Ureter (tissue), 1 donor: ENCODE results near the gene ADAT1. TPM values are rescaled to one million over a fixed set of nuclear protein-coding genes. Genes with fewer than 3 reads are reported as not detected.
"Not testable (repeated sequence)": the region's sequence is repeated elsewhere in the genome, so short reads cannot be mapped to it uniquely, and the experiment has no call there.

ENCODE experiments used
- DNase-seq: peaks from one replicate; pipeline ENCODE4 v3.0.0-alpha.2; 2020; ENCODE audit warnings: low spot score
- total RNA-seq: library from RNA; stranded (reverse); gene quantifications from one replicate; pipeline ENCODE4 v1.2.4, GENCODE V29; 2023
- donor health status: DM: yes; HTN: yes; CAD: no.

ADAT1 gene
- total RNA-seq, 1 donor from 2014 or later: 87.1 TPM

GRCh38 chr16:75620326-75621169 is 2.5 kb downstream of the ADAT1 start:
- no peak for DNase-seq

- no peak for DNase-seq
These were observed 4.3 kb downstream of the ADAT1 start for GRCh38 chr16:75618780-75619179.

- DNase-seq: no peak
These were observed 6.0 kb downstream of the ADAT1 start for GRCh38 chr16:75617121-75617520.

GRCh38 chr16:75616521-75617010 is 6.5 kb downstream of the ADAT1 start:
- DNase-seq: no peak

GRCh38 chr16:75615619-75616018 is 7.5 kb downstream of the ADAT1 start:
- no peak for DNase-seq

GRCh38 chr16:75614066-75614897 is 8.8 kb downstream of the ADAT1 start:
- DNase-seq: no peak

GRCh38 chr16:75606507-75606906 is 16.6 kb downstream of the ADAT1 start:
- no peak for DNase-seq

GRCh38 chr16:75603241-75603640 is 19.8 kb downstream of the ADAT1 start:
- no peak for DNase-seq

- DNase-seq: no peak
These were observed 23.4 kb downstream of the ADAT1 start for GRCh38 chr16:75599452-75600277.

- no peak for DNase-seq
These were observed 29.0 kb downstream of the ADAT1 start for GRCh38 chr16:75593825-75594820.

- DNase-seq: no peak
These were observed 29.8 kb downstream of the ADAT1 start for GRCh38 chr16:75593308-75593707.

GRCh38 chr16:75591927-75592326 is 31.2 kb downstream of the ADAT1 start:
- DNase-seq: not testable (repeated sequence)

GRCh38 chr16:75590920-75591843 is 31.9 kb downstream of the ADAT1 start:
- DNase-seq: no peak

- no peak for DNase-seq
These were observed 33.8 kb downstream of the ADAT1 start for GRCh38 chr16:75589306-75589705.

- DNase-seq: no peak
These were observed 34.4 kb downstream of the ADAT1 start for GRCh38 chr16:75588716-75589115.

GRCh38 chr16:75584108-75584507 is 39.0 kb downstream of the ADAT1 start:
- DNase-seq: no peak

- no peak for DNase-seq
These were observed 43.7 kb downstream of the ADAT1 start for GRCh38 chr16:75579281-75579834.

GRCh38 chr16:75578725-75579124 is 44.4 kb downstream of the ADAT1 start:
- no peak for DNase-seq

- DNase-seq: no peak
These were observed 44.9 kb downstream of the ADAT1 start for GRCh38 chr16:75578212-75578611.
